Measurements from ENCODE around the gene GSTM3. TPM values are rescaled to one million over a fixed set of nuclear protein-coding genes. Genes with fewer than 3 reads are reported as not detected.
"Not testable (repeated sequence)": the region's sequence is repeated elsewhere in the genome, so short reads cannot be mapped to it uniquely, and the experiment has no call there.

Gene GSTM3
- total RNA-seq, 4 donors from 2014 or later, result 8.2 to 34.1 (median 24.3) TPM

GRCh38 chr1:109716121-109716520 lies 24.7 kb downstream of the GSTM3 start:
- 78% methylated on average over 3 of the region's 3 CpGs; no CpG with 5 or more reads in 1 of the 2 donors for WGBS, 2 donors (ENCODE audit: low coverage in 1 of 2)
- H3K4me3 ChIP-seq, result no peak overlapping the region
- H3K4me1 ChIP-seq, result no peaks in the 10 kb centered on the region
- intact Hi-C loops (cut with DNase I; ENCODE audit: low total_unique reads) (no loop called here), in situ Hi-C loops (cut with MboI; ENCODE audit: low pct_ligation_motif_present in 1 of 4, low pct_unique_long_range_greater_than_20kb in 1 of 4, low sequenced_read_pairs in 3 of 4) (no loop called here)
- H3K27ac ChIP-seq, result no peak overlapping the region
- no peak for DNase-seq
- H3K9me3 ChIP-seq, result no peaks in the 10 kb centered on the region
- no peak for TF ChIP-seq POLR2AphosphoS5 (IDR thresholded peaks at IDR 0.05)
- TF ChIP-seq, protein P1, sequence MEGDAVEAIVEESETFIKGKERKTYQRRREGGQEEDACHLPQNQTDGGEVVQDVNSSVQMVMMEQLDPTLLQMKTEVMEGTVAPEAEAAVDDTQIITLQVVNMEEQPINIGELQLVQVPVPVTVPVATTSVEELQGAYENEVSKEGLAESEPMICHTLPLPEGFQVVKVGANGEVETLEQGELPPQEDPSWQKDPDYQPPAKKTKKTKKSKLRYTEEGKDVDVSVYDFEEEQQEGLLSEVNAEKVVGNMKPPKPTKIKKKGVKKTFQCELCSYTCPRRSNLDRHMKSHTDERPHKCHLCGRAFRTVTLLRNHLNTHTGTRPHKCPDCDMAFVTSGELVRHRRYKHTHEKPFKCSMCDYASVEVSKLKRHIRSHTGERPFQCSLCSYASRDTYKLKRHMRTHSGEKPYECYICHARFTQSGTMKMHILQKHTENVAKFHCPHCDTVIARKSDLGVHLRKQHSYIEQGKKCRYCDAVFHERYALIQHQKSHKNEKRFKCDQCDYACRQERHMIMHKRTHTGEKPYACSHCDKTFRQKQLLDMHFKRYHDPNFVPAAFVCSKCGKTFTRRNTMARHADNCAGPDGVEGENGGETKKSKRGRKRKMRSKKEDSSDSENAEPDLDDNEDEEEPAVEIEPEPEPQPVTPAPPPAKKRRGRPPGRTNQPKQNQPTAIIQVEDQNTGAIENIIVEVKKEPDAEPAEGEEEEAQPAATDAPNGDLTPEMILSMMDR (IDR thresholded peaks at IDR 0.05), result no peak
- TF ChIP-seq EP300 (IDR thresholded peaks at IDR 0.05; ENCODE audit: low read depth), result no peak
- TF ChIP-seq POLR2A (IDR thresholded peaks at IDR 0.05), result no peak
- no peaks in the 10 kb centered on the region for H3K27me3 ChIP-seq
- H3K36me3 ChIP-seq, result no peaks in the 10 kb centered on the region

GRCh38 chr1:109714661-109715372 lies 26.0 kb downstream of the GSTM3 start:
- intact Hi-C loops (cut with DNase I; ENCODE audit: low total_unique reads), result no loop called here
- Histone ChIP-seq H3K4me3 (no peak overlapping the region), H3K27me3 (no peaks in the 10 kb centered on the region), H3K9me3 (no peaks in the 10 kb centered on the region), H3K27ac (no peak overlapping the region), H3K36me3 (no peaks in the 10 kb centered on the region), H3K4me1 (no peaks in the 10 kb centered on the region)
- TF ChIP-seq POLR2AphosphoS5 (IDR thresholded peaks at IDR 0.05), result no peak
- TF ChIP-seq EP300 (IDR thresholded peaks at IDR 0.05; ENCODE audit: low read depth), result no peak
- TF ChIP-seq, protein P1 (IDR thresholded peaks at IDR 0.05), result no peak
- TF ChIP-seq POLR2A (IDR thresholded peaks at IDR 0.05), result no peak
- in situ Hi-C loops (cut with MboI; ENCODE audit: low pct_ligation_motif_present in 1 of 4, low pct_unique_long_range_greater_than_20kb in 1 of 4, low sequenced_read_pairs in 3 of 4), result no loop called here
- 79 to 87% methylated on average over 5 to 12 of the region's 12 CpGs for WGBS, 2 donors (ENCODE audit: low coverage in 1 of 2)
- DNase-seq, result no peak

DNA sequence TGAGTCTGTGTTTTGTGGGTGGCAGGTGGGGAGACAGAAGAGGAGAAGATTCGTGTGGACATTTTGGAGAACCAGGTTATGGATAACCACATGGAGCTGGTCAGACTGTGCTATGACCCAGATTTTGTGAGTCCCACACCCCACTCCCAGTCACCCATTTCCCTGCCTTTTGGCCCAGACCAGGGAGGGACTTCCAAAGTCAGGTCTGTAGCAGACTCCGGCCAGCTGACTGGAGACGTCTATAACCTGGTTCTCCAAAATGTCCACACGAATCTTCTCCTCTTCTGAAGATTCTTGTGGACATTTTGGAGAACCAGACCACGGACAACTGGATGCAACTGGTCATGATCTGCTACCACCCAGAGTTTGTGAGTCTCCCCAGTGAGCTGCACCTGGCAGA lies 27.2 kb downstream of the GSTM3 start:
- in situ Hi-C loops (cut with MboI; ENCODE audit: low pct_ligation_motif_present in 1 of 4, low pct_unique_long_range_greater_than_20kb in 1 of 4, low sequenced_read_pairs in 3 of 4), result no loop called here
- no peaks in the 10 kb centered on the region for H3K4me1 ChIP-seq
- no peak overlapping the region for H3K4me3 ChIP-seq
- H3K27me3 ChIP-seq, result no peaks in the 10 kb centered on the region
- no peaks in the 10 kb centered on the region for H3K36me3 ChIP-seq
- H3K27ac ChIP-seq, result no peak overlapping the region
- intact Hi-C loops (cut with DNase I; ENCODE audit: low total_unique reads), result no loop called here
- no peaks in the 10 kb centered on the region for H3K9me3 ChIP-seq
- no peak for TF ChIP-seq EP300 (IDR thresholded peaks at IDR 0.05; ENCODE audit: low read depth)
- no peak for TF ChIP-seq POLR2AphosphoS5 (IDR thresholded peaks at IDR 0.05)
- no peak for TF ChIP-seq POLR2A (IDR thresholded peaks at IDR 0.05)
- TF ChIP-seq, protein P1 (IDR thresholded peaks at IDR 0.05), result no peak
- 70 to 80% methylated on average over 3 to 5 of the region's 5 CpGs for WGBS, 2 donors (ENCODE audit: low coverage in 1 of 2)
- DNase-seq, result no peak

DNA sequence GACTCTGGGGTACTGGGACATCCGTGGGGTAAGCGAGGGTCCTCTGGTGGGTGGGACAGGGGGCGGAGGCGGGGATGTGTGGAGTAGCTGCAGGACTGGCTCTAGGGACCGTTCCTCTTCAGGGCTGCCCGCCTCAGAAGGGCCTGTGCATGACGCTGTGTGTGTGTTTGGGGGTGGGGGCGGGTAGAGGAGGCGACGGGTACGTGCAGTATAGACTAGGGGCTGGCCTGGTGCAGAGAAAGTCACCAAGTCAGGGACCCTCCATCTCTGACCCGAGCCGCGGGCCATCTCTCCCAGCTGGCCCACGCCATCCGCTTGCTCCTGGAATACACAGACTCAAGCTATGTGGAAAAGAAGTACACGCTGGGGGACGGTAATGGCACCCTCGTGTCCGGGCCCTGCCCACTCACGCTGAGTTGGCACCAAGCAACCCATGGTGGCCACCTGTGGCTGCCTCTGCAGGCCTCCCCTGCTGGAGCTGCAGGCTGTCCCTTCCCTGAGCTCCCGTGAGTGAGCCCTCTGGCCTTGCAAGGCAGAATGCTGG lies 28.4 kb downstream of the GSTM3 start:
- Histone ChIP-seq H3K4me3 (peak overlapping the region in 2 of 4 donors; percentile 4 to 38), H3K27ac (peak overlapping the region in 1 of 4 donors; percentile 41), H3K9me3 (no peaks in the 10 kb centered on the region), H3K4me1 (no peaks in the 10 kb centered on the region), H3K27me3 (no peaks in the 10 kb centered on the region), H3K36me3 (no peaks in the 10 kb centered on the region)
- WGBS, 2 donors (ENCODE audit: low coverage in 1 of 2), result 60 to 81% methylated on average over 3 to 18 of the region's 22 CpGs
- in situ Hi-C loops (cut with MboI; ENCODE audit: low pct_ligation_motif_present in 1 of 4, low pct_unique_long_range_greater_than_20kb in 1 of 4, low sequenced_read_pairs in 3 of 4), result no loop called here
- DNase-seq, result no peak
- TF ChIP-seq EP300 (IDR thresholded peaks at IDR 0.05; ENCODE audit: low read depth) (no peak), POLR2A (IDR thresholded peaks at IDR 0.05) (no peak), POLR2AphosphoS5 (IDR thresholded peaks at IDR 0.05) (no peak)
- TF ChIP-seq, protein P1 (IDR thresholded peaks at IDR 0.05), result no peak
- intact Hi-C loops (cut with DNase I; ENCODE audit: low total_unique reads), result no loop called here

DNA sequence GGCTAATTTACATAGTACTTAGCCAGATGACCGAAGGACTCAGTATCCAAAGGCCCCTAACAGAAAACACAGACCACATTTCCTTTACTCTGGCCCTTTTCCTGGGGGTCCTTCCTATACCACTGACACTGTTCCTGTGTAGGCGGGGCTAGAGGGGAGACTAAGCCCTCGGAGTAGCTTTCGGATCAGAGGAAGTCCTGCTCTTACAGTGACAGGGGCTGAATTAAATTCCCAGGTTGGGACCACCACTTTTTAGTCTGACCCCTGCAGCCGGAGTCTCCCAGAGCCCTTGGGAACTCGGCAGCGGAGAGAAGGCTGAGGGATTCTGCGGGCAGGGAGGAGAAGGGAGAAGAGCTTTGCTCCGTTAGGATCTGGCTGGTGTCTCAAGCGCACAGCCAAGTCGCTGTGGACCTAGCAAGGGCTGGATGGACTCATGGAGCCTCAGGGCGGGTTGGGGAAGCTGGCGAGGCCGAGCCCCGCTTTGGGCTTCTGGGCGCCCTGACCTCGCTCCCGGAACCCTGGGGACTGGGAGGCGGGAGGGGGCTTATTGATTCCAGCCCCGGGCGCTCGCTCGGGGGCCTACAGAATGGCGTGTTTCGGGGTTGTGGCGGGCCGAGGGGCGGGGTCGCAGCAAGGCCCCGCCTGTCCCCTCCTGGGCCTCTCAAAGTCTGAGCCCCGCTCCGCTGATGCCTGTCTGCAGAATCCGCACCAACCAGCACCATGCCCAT lies 29.1 kb downstream of the GSTM3 start, which contains the start of gene GSTM5:
Gene GSTM5 (plus strand): TSS at position 659 of the 728 bp plus-strand sequence. CDS start 62 bp downstream, at position 721.
- H3K27me3 ChIP-seq; in situ Hi-C loops (cut with MboI; ENCODE audit: low pct_ligation_motif_present in 1 of 4, low pct_unique_long_range_greater_than_20kb in 1 of 4, low sequenced_read_pairs in 3 of 4); H3K36me3 ChIP-seq; intact Hi-C loops (cut with DNase I; ENCODE audit: low total_unique reads); H3K4me1 ChIP-seq; H3K9me3 ChIP-seq; DNase-seq: not testable (repeated sequence)
- Histone ChIP-seq H3K27ac (peak within 1 kb of the TSS in 1 of 4 donors; percentile 41), H3K4me3 (peak within 1 kb of the TSS in 2 of 4 donors; percentile 4 to 38)
- 58% methylated on average over 29 of the region's 33 CpGs; no CpG with 5 or more reads in 1 of the 2 donors for WGBS, 2 donors (ENCODE audit: low coverage in 1 of 2)

DNA sequence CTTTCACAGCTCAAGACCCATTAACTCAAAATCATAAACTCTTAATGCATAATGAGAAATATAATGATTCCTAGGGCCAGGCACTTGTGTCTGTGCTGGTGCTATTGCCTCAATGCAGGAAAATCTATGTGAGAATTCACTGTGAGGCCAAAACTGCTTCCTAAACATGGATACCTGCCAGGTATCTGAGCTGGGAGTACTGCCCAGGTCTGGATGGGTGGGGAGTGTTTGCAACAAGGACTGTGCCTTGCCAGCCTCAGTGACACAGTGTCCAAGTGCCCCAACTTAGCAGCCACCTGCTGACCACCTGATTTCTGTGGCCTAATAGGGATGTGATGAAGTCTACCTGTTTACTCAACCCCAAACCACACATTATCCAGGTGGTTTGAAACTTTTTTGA lies 31.0 kb downstream of the GSTM3 start:
- in situ Hi-C loops (cut with MboI; ENCODE audit: low pct_ligation_motif_present in 1 of 4, low pct_unique_long_range_greater_than_20kb in 1 of 4, low sequenced_read_pairs in 3 of 4); DNase-seq; H3K9me3 ChIP-seq; H3K4me3 ChIP-seq; H3K36me3 ChIP-seq; H3K27ac ChIP-seq; H3K27me3 ChIP-seq; intact Hi-C loops (cut with DNase I; ENCODE audit: low total_unique reads); H3K4me1 ChIP-seq: not testable (repeated sequence)
